ENCODE results near the gene TRIM31.
A peak's percentile ranks its signal among the peaks of the same experiment; 100 is the strongest.

DNA sequence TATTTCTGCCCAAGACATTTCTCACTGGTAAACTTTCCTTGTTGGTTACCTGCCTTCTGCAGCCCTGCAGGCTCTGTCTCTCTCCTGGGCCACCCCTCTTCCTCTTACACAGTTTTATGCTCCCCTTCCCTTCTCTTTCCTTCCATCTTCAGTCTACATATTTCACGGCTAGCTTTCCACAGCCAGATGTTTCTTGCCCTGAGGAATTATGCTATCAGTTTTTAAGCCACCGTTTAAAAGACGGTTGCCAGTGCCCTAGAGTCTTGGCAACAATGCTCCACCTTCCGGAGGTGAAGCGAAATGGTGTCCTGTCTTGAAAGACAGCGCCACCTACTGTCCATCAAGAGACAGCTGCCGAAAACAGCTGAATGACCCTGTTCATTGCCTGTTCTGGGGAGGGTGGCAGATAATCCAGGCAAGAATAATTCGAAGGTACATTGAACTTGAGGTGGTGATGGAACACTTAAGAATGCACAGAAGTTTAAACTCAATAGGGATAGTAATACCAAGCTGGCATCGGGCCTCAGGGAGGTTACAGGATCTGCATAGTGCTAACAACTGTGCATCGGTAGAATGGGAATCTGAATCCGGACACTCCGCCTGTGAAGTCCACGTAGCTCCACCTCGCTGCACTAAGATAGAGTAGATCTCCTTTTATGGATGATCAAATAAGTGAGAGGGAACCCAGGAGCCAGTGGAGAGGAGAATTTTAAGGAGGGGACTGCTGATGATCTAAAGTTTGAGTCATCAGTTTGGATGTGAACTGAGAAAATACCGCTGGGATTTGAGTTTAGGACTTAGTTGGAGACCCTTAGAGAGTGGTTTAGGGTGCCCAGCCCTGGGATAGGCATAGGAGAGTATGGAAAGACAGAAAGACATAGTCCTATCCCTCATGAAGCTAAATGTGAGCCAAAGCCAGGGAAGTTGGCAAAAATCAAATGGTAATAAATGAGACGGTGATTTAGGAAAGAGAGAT, 18.3 kb upstream of the TRIM31 start:
- TF ChIP-seq, protein P1, sequence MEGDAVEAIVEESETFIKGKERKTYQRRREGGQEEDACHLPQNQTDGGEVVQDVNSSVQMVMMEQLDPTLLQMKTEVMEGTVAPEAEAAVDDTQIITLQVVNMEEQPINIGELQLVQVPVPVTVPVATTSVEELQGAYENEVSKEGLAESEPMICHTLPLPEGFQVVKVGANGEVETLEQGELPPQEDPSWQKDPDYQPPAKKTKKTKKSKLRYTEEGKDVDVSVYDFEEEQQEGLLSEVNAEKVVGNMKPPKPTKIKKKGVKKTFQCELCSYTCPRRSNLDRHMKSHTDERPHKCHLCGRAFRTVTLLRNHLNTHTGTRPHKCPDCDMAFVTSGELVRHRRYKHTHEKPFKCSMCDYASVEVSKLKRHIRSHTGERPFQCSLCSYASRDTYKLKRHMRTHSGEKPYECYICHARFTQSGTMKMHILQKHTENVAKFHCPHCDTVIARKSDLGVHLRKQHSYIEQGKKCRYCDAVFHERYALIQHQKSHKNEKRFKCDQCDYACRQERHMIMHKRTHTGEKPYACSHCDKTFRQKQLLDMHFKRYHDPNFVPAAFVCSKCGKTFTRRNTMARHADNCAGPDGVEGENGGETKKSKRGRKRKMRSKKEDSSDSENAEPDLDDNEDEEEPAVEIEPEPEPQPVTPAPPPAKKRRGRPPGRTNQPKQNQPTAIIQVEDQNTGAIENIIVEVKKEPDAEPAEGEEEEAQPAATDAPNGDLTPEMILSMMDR (IDR thresholded peaks at IDR 0.05): peak; percentile 82 to 91 (median 87)
- no peak for TF ChIP-seq EP300 (IDR thresholded peaks at IDR 0.05)
